MCF 10A (cell line): ENCODE data around the gene GNAL. TPM values are rescaled to one million over a fixed set of nuclear protein-coding genes. Genes with fewer than 3 reads are reported as not detected.
"Not testable (repeated sequence)": the region's sequence is repeated elsewhere in the genome, so short reads cannot be mapped to it uniquely, and the experiment has no call there.

ENCODE experiments used
- Bru-seq: library from RNA; stranded (reverse); fragments of 400-500 nt; gene quantifications from one replicate; lab custom pipeline; 2021; lab: Mats Ljungman, UMichigan
- BruChase-seq, 2 experiments: library from RNA; stranded (reverse); fragments of 400-500 nt; gene quantifications; one replicate each; lab custom pipeline; 2021; lab: Mats Ljungman, UMichigan
- BruUV-seq: library from RNA; stranded (reverse); fragments of 400-500 nt; replicated peaks from 2 replicates; lab custom pipeline; 2021; lab: Mats Ljungman, UMichigan
- CTCF ChIA-PET: fragments of 300-600 bp; sonication (Branson Sonifier 250); formaldehyde crosslinking; extraction: SDS; loops from one replicate; lab custom pipeline; 2021; ENCODE audit warnings: antibody characterized with exemption, inconsistent platforms; lab: Yijun Ruan, JAX
- POLR2A ChIA-PET: fragments of 300-600, 350-650 bp; sonication (Branson Sonifier 250); formaldehyde crosslinking; extraction: SDS; loops from one replicate; lab custom pipeline; 2020; ENCODE audit warnings: antibody characterized with exemption, inconsistent platforms; lab: Yijun Ruan, JAX
- DNase-seq: peaks from one replicate; pipeline ENCODE4 v3.0.0-alpha.2; 2018; ENCODE audit not compliant: unreplicated experiment
- H3K27ac Mint-ChIP-seq: one replicate; pipeline ENCODE4 v1.8.0; 2022; ENCODE audit warnings: mild to moderate bottlenecking, low read depth, mixed read lengths; ENCODE audit not compliant: unreplicated experiment
- H3K27me3 Mint-ChIP-seq: one replicate; pipeline ENCODE4 v1.8.0; 2022; ENCODE audit warnings: mixed read lengths; ENCODE audit not compliant: insufficient read depth, unreplicated experiment
- H3K36me3 Mint-ChIP-seq: one replicate; pipeline ENCODE4 v1.8.0; 2022; ENCODE audit warnings: mild to moderate bottlenecking, moderate library complexity, mixed read lengths; ENCODE audit not compliant: insufficient read depth, unreplicated experiment
- H3K4me1 Mint-ChIP-seq: one replicate; pipeline ENCODE4 v1.8.0; 2022; ENCODE audit warnings: mixed read lengths; ENCODE audit not compliant: insufficient read depth, unreplicated experiment
- H3K4me3 Mint-ChIP-seq: one replicate; pipeline ENCODE4 v1.8.0; 2022; ENCODE audit warnings: mild to moderate bottlenecking, moderate library complexity, mixed read lengths; ENCODE audit not compliant: unreplicated experiment
- H3K9me3 Mint-ChIP-seq: one replicate; pipeline ENCODE4 v1.8.0; 2022; ENCODE audit warnings: mixed read lengths; ENCODE audit not compliant: unreplicated experiment
- intact Hi-C: fragments of 100-400 bp; cut with micrococcal nuclease; formaldehyde crosslinking; loops from 2 replicates; pipeline ENCODE4 v1.14.1; 2022
- long read RNA-seq: library from polyadenylated mRNA; stranded (forward); transcript quantifications from one replicate; pipeline ENCODE4 v2.0.0, GENCODE V29; 2022
- total RNA-seq: library from RNA; stranded (reverse); gene quantifications from 2 replicates; pipeline ENCODE4 v1.2.3, GENCODE V29; 2022
- TF ChIP-seq, protein P1 (sequence below): fragments of 200-600 bp; IDR thresholded peaks from one replicate; pipeline ENCODE4 v1.8.0; 2022; ENCODE audit warnings: antibody characterized with exemption, mild to moderate bottlenecking; ENCODE audit not compliant: unreplicated experiment

Gene GNAL
- total RNA-seq, result 1.6 and 2.3 TPM in 2 replicates
- percentile 30 among the genes with signal in this experiment for Bru-seq, nascent RNA
- BruChase-seq, experiment 1, labeled RNA remaining after a 6-hour chase, result percentile 30 among the genes with signal in this experiment
- BruChase-seq, experiment 2, labeled RNA remaining after a 2-hour chase, result percentile 28 among the genes with signal in this experiment
- long read RNA-seq, full-length matches to known transcripts, result 2 of 8 reads
- long read RNA-seq, partial matches to known transcripts, result 1 of 8 reads
- long read RNA-seq, other reads (novel, unspliced or antisense), result 5 of 8 reads

DNA sequence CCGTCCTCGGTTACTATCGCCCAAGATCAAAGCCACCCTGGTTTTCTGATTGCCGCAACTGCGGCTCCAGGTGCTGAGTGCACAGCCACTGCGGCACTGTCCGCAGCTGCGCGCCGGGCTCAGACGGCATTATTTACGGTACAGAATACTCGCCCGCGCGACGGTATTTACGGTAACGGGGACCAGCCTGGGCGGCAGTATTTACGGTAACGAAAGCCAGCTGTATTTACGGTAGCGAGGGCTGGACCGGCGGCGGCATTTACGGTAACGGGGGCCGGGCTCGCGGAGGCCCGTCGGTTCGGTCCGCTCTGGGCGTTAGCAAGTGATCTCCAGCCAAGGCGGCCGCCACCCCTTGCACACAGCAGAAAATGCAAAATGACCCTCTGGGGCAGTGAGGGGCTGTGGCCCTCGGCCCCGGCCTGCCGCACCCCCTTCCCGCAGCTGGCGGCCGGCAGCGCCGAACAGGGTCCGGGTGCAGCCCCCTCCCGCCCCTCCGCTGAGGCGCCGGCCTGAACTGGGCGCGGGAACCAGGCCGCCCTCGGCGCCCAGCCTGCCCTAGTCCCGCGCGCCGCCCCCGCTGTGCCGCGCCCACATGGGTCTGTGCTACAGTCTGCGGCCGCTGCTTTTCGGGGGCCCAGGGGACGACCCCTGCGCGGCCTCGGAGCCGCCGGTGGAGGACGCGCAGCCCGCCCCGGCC lies at the start of gene GNAL:
Gene GNAL (plus strand): TSS at position 293 of the 697 bp plus-strand sequence. CDS start 300 bp downstream, at position 593.
- TF ChIP-seq, protein P1, sequence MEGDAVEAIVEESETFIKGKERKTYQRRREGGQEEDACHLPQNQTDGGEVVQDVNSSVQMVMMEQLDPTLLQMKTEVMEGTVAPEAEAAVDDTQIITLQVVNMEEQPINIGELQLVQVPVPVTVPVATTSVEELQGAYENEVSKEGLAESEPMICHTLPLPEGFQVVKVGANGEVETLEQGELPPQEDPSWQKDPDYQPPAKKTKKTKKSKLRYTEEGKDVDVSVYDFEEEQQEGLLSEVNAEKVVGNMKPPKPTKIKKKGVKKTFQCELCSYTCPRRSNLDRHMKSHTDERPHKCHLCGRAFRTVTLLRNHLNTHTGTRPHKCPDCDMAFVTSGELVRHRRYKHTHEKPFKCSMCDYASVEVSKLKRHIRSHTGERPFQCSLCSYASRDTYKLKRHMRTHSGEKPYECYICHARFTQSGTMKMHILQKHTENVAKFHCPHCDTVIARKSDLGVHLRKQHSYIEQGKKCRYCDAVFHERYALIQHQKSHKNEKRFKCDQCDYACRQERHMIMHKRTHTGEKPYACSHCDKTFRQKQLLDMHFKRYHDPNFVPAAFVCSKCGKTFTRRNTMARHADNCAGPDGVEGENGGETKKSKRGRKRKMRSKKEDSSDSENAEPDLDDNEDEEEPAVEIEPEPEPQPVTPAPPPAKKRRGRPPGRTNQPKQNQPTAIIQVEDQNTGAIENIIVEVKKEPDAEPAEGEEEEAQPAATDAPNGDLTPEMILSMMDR, result no peak
- Mint-ChIP-seq H3K9me3 (no peaks in the 10 kb centered on the region), H3K36me3 (no peaks in the 10 kb centered on the region), H3K4me3 (peak within 1 kb of the TSS; percentile 52), H3K27ac (no peak within 1 kb of the TSS), H3K27me3 (no peaks in the 10 kb centered on the region), H3K4me1 (peaks cover 6% of the 10 kb centered on the region)
- POLR2A ChIA-PET, result interaction anchor here (0.6 to 2.4 kb wide), 8 partner anchors 12 to 162 kb away, joined by 3 to 9 read pairs (median 4); no protein-coding TSS in a partner anchor
- no TSS peak for BruUV-seq
- DNase-seq, result peak; percentile 74
- CTCF ChIA-PET, result interaction anchor here (0.6 to 1.0 kb wide), 6 partner anchors 15 to 1029 kb away, joined by 3 to 4 read pairs (median 3); no protein-coding TSS in a partner anchor
- intact Hi-C loops, result no loop called here

DNA sequence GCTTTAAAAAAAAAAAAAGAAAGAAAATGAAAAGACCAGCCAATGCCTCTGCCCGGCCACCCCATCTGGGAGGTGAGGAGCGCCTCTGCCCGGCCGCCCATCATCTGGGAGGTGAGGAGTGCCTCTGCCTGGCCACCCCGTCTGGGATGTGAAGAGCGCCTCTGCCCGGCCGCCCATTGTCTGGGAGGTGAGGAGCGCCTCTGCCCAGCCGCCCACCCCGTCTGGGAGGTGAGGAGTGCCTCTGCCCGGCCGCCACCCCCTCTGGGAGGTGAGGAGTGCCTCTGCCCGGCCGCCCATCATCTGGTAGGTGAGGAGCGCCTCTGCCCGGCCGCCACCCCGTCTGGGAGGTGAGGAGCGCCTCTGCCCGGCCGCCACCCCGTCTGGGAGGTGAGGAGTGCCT lies 41.8 kb upstream of the GNAL start:
- BruUV-seq, result not testable (repeated sequence)
- CTCF ChIA-PET, result interaction anchor here (0.7 kb wide), 1 partner anchor 112 kb away, joined by 3 read pairs; no protein-coding TSS in a partner anchor

GRCh38 chr18:11647804-11648203 lies 41.3 kb upstream of the GNAL start:
- H3K9me3 Mint-ChIP-seq, H3K4me1 Mint-ChIP-seq, H3K36me3 Mint-ChIP-seq, BruUV-seq, intact Hi-C loops, H3K4me3 Mint-ChIP-seq, CTCF ChIA-PET, H3K27me3 Mint-ChIP-seq, POLR2A ChIA-PET, DNase-seq, H3K27ac Mint-ChIP-seq: not testable (repeated sequence)

More for the DNA sequence above, 41.8 kb upstream of the GNAL start:
- H3K36me3 Mint-ChIP-seq, DNase-seq, H3K27ac Mint-ChIP-seq, H3K4me1 Mint-ChIP-seq, H3K9me3 Mint-ChIP-seq, intact Hi-C loops, H3K27me3 Mint-ChIP-seq, POLR2A ChIA-PET, H3K4me3 Mint-ChIP-seq: not testable (repeated sequence)

- H3K27ac Mint-ChIP-seq, result no peak overlapping the region
- H3K27me3 Mint-ChIP-seq, result no peaks in the 10 kb centered on the region
- no peaks in the 10 kb centered on the region for H3K9me3 Mint-ChIP-seq
- TF ChIP-seq, protein P1, result no peak
- no peak overlapping the region for H3K4me3 Mint-ChIP-seq
- DNase-seq, result no peak
- intact Hi-C loops, result no loop called here
- POLR2A ChIA-PET, result interaction anchor here (0.7 kb wide), 1 partner anchor 80 kb away, joined by 4 read pairs; no protein-coding TSS in a partner anchor
- H3K36me3 Mint-ChIP-seq, result peaks cover 5% of the 10 kb centered on the region
- CTCF ChIA-PET, result interaction anchor here (1.7 kb wide), 1 partner anchor 83 kb away, joined by 3 read pairs; no protein-coding TSS in a partner anchor
- H3K4me1 Mint-ChIP-seq, result peaks cover 11% of the 10 kb centered on the region
- no TSS peak for BruUV-seq
Observed at GRCh38 chr18:11649839-11650238, 39.2 kb upstream of the GNAL start.
